Measurements from ENCODE around the gene MSL3.

The MSL3 gene

DNA sequence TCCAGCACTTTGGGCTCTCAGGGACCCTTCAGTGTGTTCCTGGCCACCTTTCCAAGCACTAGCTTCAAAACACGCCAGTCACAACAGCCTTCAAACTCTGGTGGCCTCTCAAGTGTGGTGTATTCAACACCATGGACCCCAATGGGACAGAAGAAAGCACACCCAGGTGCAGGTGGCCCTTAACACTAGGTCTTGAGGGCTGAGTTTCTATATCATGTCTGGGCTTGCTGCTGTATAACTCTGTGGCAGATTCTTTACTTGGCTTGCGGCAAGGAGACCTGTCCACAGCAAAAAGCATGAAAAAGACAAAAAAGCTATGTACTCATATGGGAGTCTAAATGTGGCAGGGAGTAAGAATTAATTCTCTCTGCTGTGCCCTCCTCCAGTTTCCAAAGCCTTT, 23.1 kb downstream of the MSL3 start:
- H3K36me3 ChIP-seq (ENCODE audit: control insufficient read depth in 2 of 2, insufficient read depth in 1 of 2, low read length in 2 of 2): no peaks in the 10 kb centered on the region
- ChIA-PET CTCF (interaction anchor here (0.7 kb wide), 1 partner anchor 24 kb away, joined by 3 read pairs; no protein-coding TSS in a partner anchor), POLR2A (no interaction called here)
- no peak overlapping the region for H3K4me3 ChIP-seq (ENCODE audit: low read depth, low read length)
- peaks cover 3% of the 10 kb centered on the region for H3K4me1 ChIP-seq (ENCODE audit: control insufficient read depth, insufficient read depth, low read length)
- H3K9me3 ChIP-seq (ENCODE audit: control insufficient read depth, insufficient read depth, low read depth, low read length): no peaks in the 10 kb centered on the region
- no peak for TF ChIP-seq ZNF155 (tag by site-specific recombination; IDR thresholded peaks at IDR 0.05)
- TF ChIP-seq ZNF292 (tag by site-specific recombination; IDR thresholded peaks at IDR 0.05; ENCODE audit: borderline replicate concordance, low read depth): no peak
- TF ChIP-seq ZIC2 (tag by site-specific recombination; IDR thresholded peaks at IDR 0.05): no peak
- no peak for TF ChIP-seq ZNF138 (tag by site-specific recombination; IDR thresholded peaks at IDR 0.05; ENCODE audit: borderline replicate concordance)
- no peak for TF ChIP-seq ZNF324 (tag by site-specific recombination; IDR thresholded peaks at IDR 0.05)
- no peak for TF ChIP-seq ZNF645 (tag by site-specific recombination; IDR thresholded peaks at IDR 0.05)
- TF ChIP-seq ZNF571 (tag by site-specific recombination; IDR thresholded peaks at IDR 0.05): no peak
- TF ChIP-seq ZNF76 (tag by site-specific recombination; IDR thresholded peaks at IDR 0.05; ENCODE audit: borderline replicate concordance, low read depth): no peak
- no peak for TF ChIP-seq ZNF37A (tag by site-specific recombination; IDR thresholded peaks at IDR 0.05)
- no peak for TF ChIP-seq ZNF701 (tag by site-specific recombination; IDR thresholded peaks at IDR 0.05)
- no peak for TF ChIP-seq ZBTB8A (tag by site-specific recombination; IDR thresholded peaks at IDR 0.05)
- TF ChIP-seq ZNF302 (tag by site-specific recombination; IDR thresholded peaks at IDR 0.05; ENCODE audit: low read depth): no peak
- TF ChIP-seq ZFP69B (tag by site-specific recombination; IDR thresholded peaks at IDR 0.05): no peak
- no peak for TF ChIP-seq ZNF23 (tag by site-specific recombination; IDR thresholded peaks at IDR 0.05; ENCODE audit: borderline replicate concordance)
- TF ChIP-seq, protein P1, sequence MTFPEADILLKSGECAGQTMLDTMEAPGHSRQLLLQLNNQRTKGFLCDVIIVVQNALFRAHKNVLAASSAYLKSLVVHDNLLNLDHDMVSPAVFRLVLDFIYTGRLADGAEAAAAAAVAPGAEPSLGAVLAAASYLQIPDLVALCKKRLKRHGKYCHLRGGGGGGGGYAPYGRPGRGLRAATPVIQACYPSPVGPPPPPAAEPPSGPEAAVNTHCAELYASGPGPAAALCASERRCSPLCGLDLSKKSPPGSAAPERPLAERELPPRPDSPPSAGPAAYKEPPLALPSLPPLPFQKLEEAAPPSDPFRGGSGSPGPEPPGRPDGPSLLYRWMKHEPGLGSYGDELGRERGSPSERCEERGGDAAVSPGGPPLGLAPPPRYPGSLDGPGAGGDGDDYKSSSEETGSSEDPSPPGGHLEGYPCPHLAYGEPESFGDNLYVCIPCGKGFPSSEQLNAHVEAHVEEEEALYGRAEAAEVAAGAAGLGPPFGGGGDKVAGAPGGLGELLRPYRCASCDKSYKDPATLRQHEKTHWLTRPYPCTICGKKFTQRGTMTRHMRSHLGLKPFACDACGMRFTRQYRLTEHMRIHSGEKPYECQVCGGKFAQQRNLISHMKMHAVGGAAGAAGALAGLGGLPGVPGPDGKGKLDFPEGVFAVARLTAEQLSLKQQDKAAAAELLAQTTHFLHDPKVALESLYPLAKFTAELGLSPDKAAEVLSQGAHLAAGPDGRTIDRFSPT (tag by site-specific recombination; IDR thresholded peaks at IDR 0.05): no peak
- no peak for TF ChIP-seq ZNF677 (tag by site-specific recombination; IDR thresholded peaks at IDR 0.05)
- no peak for TF ChIP-seq REPIN1 (tag by site-specific recombination; IDR thresholded peaks at IDR 0.05; ENCODE audit: low read depth)
- no peak for TF ChIP-seq ZNF558 (tag by site-specific recombination; IDR thresholded peaks at IDR 0.05)
- TF ChIP-seq KLF8 (tag by site-specific recombination; IDR thresholded peaks at IDR 0.05): no peak
- TF ChIP-seq, protein P2, sequence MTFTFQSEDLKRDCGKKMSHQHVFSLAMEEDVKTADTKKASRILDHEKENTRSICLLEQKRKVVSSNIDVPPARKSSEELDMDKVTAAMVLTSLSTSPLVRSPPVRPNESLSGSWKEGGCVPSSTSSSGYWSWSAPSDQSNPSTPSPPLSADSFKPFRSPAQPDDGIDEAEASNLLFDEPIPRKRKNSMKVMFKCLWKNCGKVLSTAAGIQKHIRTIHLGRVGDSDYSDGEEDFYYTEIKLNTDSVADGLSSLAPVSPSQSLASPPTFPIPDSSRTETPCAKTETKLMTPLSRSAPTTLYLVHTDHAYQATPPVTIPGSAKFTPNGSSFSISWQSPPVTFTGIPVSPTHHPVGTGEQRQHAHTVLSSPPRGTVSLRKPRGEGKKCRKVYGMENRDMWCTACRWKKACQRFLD (tag by site-specific recombination; IDR thresholded peaks at IDR 0.05): no peak
- no peak overlapping the region for H3K27ac ChIP-seq (ENCODE audit: extremely low read depth, low read depth, low read length)

GRCh38 chrX:11781734-11782370, 23.8 kb downstream of the MSL3 start:
- H3K27ac ChIP-seq (ENCODE audit: extremely low read depth, low read depth, low read length): no peak overlapping the region
- no peaks in the 10 kb centered on the region for H3K36me3 ChIP-seq (ENCODE audit: control insufficient read depth in 2 of 2, insufficient read depth in 1 of 2, low read length in 2 of 2)
- ChIA-PET POLR2A (no interaction called here), CTCF (no interaction called here)
- peaks cover 3% of the 10 kb centered on the region for H3K4me1 ChIP-seq (ENCODE audit: control insufficient read depth, insufficient read depth, low read length)
- no peak overlapping the region for H3K4me3 ChIP-seq (ENCODE audit: low read depth, low read length)
- H3K9me3 ChIP-seq (ENCODE audit: control insufficient read depth, insufficient read depth, low read depth, low read length): no peaks in the 10 kb centered on the region
- TF ChIP-seq ZNF239 (tag by site-specific recombination; IDR thresholded peaks at IDR 0.05): no peak
- no peak for TF ChIP-seq SCRT2 (tag by site-specific recombination; IDR thresholded peaks at IDR 0.05)
- TF ChIP-seq BCL6B (tag by site-specific recombination; IDR thresholded peaks at IDR 0.05): no peak
- TF ChIP-seq ZNF624 (tag by site-specific recombination; IDR thresholded peaks at IDR 0.05): no peak
- no peak for TF ChIP-seq ZNF157 (tag by site-specific recombination; IDR thresholded peaks at IDR 0.05)
- TF ChIP-seq ZNF544 (tag by site-specific recombination; IDR thresholded peaks at IDR 0.05): no peak
- TF ChIP-seq SETDB1 (IDR thresholded peaks at IDR 0.05; ENCODE audit: insufficient read length, low read length): no peak
- no peak for TF ChIP-seq ZNF791 (tag by site-specific recombination; IDR thresholded peaks at IDR 0.05)
- no peak for TF ChIP-seq ZNF350 (tag by site-specific recombination; IDR thresholded peaks at IDR 0.05)
- TF ChIP-seq, protein P3, sequence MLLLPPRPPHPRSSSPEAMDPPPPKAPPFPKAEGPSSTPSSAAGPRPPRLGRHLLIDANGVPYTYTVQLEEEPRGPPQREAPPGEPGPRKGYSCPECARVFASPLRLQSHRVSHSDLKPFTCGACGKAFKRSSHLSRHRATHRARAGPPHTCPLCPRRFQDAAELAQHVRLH (tag by site-specific recombination; IDR thresholded peaks at IDR 0.05): no peak
- TF ChIP-seq ZNF623 (tag by site-specific recombination; IDR thresholded peaks at IDR 0.05): no peak
- no peak for TF ChIP-seq ZFHX2 (tag by site-specific recombination; conservative IDR thresholded peaks at IDR 0.05)
- no peak for TF ChIP-seq YY1 (tag by site-specific recombination; IDR thresholded peaks at IDR 0.05)
